ENCODE results near the gene GPC5. TPM values are rescaled to one million over a fixed set of nuclear protein-coding genes. Genes with fewer than 3 reads are reported as not detected.

GPC5 gene
- total and polyA plus RNA-seq, 2 of the 8 experiments (the other 6 are each of a cell fraction or from before 2014, with no cell fraction given): 0.20 to 0.39 TPM

GRCh38 chr13:91554101-91554500 lies 155.7 kb downstream of the GPC5 start:
- Histone ChIP-seq H3K79me2 (ENCODE audit: control insufficient read depth in 1 of 2, insufficient read depth in 2 of 2, low read length in 2 of 2) (no peaks in the 10 kb centered on the region), H3K36me3 (ENCODE audit: control insufficient read depth in 2 of 4, insufficient read depth in 4 of 4, low read length in 3 of 4) (no peaks in the 10 kb centered on the region), H4K5ac (ENCODE audit: insufficient read length, low read depth, low read length) (no peak overlapping the region), H3K9me3 (ENCODE audit: insufficient read depth in 2 of 2, low read depth in 1 of 2, low read length in 1 of 2) (peaks cover 0 to 4% of the 10 kb centered on the region in 2 experiments; a peak in 1 of 4 replicates), H2BK12ac (ENCODE audit: low read depth, low read length) (no peak overlapping the region), H4K8ac (ENCODE audit: extremely low read depth, insufficient read depth, low read length) (no peak overlapping the region), H3K23me2 (ENCODE audit: low read depth, low read length) (no peaks in the 10 kb centered on the region), H2AFZ (ENCODE audit: low read length) (no peak overlapping the region), H3K4me2 (ENCODE audit: insufficient read depth in 1 of 2, low read depth in 2 of 2, low read length in 2 of 2) (no peak overlapping the region), H3K4me3 (ENCODE audit: extremely low read depth in 1 of 4, insufficient read depth in 2 of 4, low read depth in 3 of 4, low read length in 4 of 4) (no peak overlapping the region), H3K23ac (ENCODE audit: insufficient read length) (no peak overlapping the region), H2BK15ac (ENCODE audit: low read length) (no peak overlapping the region), H3K9ac (replicated peaks in 1 of 4; ENCODE audit: extremely low read depth in 1 of 4, low read depth in 3 of 4, low read length in 3 of 4) (no peak overlapping the region; a peak in 1 of 7 replicates), H2BK20ac (ENCODE audit: low read length) (no peak overlapping the region), H3K27ac (ENCODE audit: low read depth, low read length) (no peak overlapping the region), H3K4me1 (replicated peaks in 1 of 4; ENCODE audit: control insufficient read depth in 3 of 4, insufficient read depth in 4 of 4, low read length in 3 of 4) (no peaks in the 10 kb centered on the region), H4K91ac (replicated peaks; ENCODE audit: insufficient read length, low read length) (no peak overlapping the region), H3K79me1 (ENCODE audit: low read depth, low read length) (no peaks in the 10 kb centered on the region), H3K4ac (replicated peaks; ENCODE audit: insufficient read length, low read depth, low read length) (no peak overlapping the region), H3K14ac (ENCODE audit: insufficient read length) (no peak overlapping the region), H2BK5ac (ENCODE audit: low read depth, low read length) (no peak overlapping the region), H2BK120ac (replicated peaks; ENCODE audit: low read depth, low read length) (no peak overlapping the region), H2AK5ac (ENCODE audit: low read depth, low read length) (no peak overlapping the region), H4K20me1 (replicated peaks in 1 of 2; ENCODE audit: control insufficient read depth in 1 of 2, insufficient read depth in 2 of 2, low read length in 2 of 2) (no peaks in the 10 kb centered on the region), H3K18ac (ENCODE audit: extremely low read depth, low read length) (no peak overlapping the region), H3K27me3 (replicated peaks in 1 of 4; ENCODE audit: control insufficient read depth in 3 of 4, extremely low read depth in 1 of 4, insufficient read depth in 3 of 4, low read length in 3 of 4) (peaks cover 0 to 2% (median 0%) of the 10 kb centered on the region in 4 experiments; a peak in 1 of 7 replicates), H3K56ac (replicated peaks; ENCODE audit: insufficient read length, low read depth, low read length) (no peak overlapping the region)
- CTCF ChIA-PET (ENCODE audit: partially characterized antibody): interaction anchor here (2.9 kb wide), 1 partner anchor 23 kb away, joined by 11 read pairs; no protein-coding TSS in a partner anchor
- no peak for TF ChIP-seq PHF8 (conservative IDR thresholded peaks at IDR 0.05; ENCODE audit: low read depth, low read length)
- no peak for TF ChIP-seq YY1 (IDR thresholded peaks at IDR 0.05; ENCODE audit: low read depth, low read length)
- TF ChIP-seq TAF7 (optimal IDR thresholded peaks at IDR 0.05; ENCODE audit: borderline replicate concordance, low read depth, low read length): no peak
- TF ChIP-seq BACH1 (IDR thresholded peaks at IDR 0.05; ENCODE audit: low read length): no peak
- TF ChIP-seq MAFK (IDR thresholded peaks at IDR 0.05; ENCODE audit: low read depth, low read length): no peak
- TF ChIP-seq POU5F1 (IDR thresholded peaks at IDR 0.05; ENCODE audit: low read depth, low read length): no peak
- no peak for TF ChIP-seq NRF1 (IDR thresholded peaks at IDR 0.05; ENCODE audit: low read depth, low read length)
- TF ChIP-seq FOSL1 (IDR thresholded peaks at IDR 0.05; ENCODE audit: insufficient read depth, low read depth, low read length): no peak
- no peak for TF ChIP-seq TBP (IDR thresholded peaks at IDR 0.05; ENCODE audit: low read depth, low read length)
- no peak for TF ChIP-seq CBX8 (IDR thresholded peaks at IDR 0.05; ENCODE audit: borderline replicate concordance, low read depth, low read length)
- 100% methylated on average over 1 of the region's 1 CpG; no CpG with 5 or more reads in 1 of the 2 experiments for WGBS, 2 experiments (ENCODE audit: extremely low coverage in 1 of 2, insufficient coverage in 1 of 2, insufficient read length in 1 of 2, insufficient replicate concordance in 2 of 2, low coverage in 1 of 2, low lambda C conversion rate in 2 of 2, missing lambda C conversion rate in 1 of 2)
- FAIRE-seq (no peak), DNase-seq (ENCODE audit: low read depth in 1 of 2, low spot score in 2 of 2) (no peak)
- POLR2A ChIA-PET (ENCODE audit: partially characterized antibody): no interaction called here

All from H1 (cell line).